ENCODE results near the gene TRAF6.

DNA sequence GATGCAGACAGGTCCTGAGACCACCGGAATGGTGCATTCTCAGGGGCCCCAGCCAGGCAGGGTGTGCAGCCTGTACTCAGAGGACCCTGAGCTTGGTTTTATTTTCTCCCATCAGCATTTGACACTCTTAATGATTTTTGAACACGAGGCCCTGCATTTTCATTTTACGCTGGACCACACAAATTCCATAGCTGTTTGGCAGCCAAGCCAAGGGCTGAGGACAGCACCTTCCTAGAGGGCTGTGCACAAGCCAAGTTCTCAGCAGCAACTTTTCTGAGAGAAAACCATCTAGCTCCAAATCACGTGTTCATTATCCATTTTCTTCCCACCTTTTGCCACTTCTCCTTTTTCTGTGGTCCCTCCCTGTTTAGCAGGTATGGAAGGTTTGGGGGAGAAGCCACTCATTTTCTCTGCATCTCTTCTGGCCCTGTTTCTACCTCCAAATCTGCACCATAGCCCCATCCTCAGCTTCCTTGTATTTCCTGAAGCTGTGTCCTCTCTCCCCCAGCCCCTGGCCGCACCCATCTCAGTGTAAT lies 60.4 kb downstream of the TRAF6 start:
- TF ChIP-seq TAF1 (IDR thresholded peaks at IDR 0.05; ENCODE audit: low read depth) (no peak), YY1 (IDR thresholded peaks at IDR 0.05; ENCODE audit: low read depth) (no peak), CEBPB (IDR thresholded peaks at IDR 0.05) (no peak), RAD21 (IDR thresholded peaks at IDR 0.05; ENCODE audit: low read depth) (no peak), EP300 (IDR thresholded peaks at IDR 0.05; ENCODE audit: borderline replicate concordance) (no peak)
- TF ChIP-seq, protein P1, sequence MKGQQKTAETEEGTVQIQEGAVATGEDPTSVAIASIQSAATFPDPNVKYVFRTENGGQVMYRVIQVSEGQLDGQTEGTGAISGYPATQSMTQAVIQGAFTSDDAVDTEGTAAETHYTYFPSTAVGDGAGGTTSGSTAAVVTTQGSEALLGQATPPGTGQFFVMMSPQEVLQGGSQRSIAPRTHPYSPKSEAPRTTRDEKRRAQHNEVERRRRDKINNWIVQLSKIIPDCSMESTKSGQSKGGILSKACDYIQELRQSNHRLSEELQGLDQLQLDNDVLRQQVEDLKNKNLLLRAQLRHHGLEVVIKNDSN (IDR thresholded peaks at IDR 0.05) = no peak
- TF ChIP-seq, protein P2, sequence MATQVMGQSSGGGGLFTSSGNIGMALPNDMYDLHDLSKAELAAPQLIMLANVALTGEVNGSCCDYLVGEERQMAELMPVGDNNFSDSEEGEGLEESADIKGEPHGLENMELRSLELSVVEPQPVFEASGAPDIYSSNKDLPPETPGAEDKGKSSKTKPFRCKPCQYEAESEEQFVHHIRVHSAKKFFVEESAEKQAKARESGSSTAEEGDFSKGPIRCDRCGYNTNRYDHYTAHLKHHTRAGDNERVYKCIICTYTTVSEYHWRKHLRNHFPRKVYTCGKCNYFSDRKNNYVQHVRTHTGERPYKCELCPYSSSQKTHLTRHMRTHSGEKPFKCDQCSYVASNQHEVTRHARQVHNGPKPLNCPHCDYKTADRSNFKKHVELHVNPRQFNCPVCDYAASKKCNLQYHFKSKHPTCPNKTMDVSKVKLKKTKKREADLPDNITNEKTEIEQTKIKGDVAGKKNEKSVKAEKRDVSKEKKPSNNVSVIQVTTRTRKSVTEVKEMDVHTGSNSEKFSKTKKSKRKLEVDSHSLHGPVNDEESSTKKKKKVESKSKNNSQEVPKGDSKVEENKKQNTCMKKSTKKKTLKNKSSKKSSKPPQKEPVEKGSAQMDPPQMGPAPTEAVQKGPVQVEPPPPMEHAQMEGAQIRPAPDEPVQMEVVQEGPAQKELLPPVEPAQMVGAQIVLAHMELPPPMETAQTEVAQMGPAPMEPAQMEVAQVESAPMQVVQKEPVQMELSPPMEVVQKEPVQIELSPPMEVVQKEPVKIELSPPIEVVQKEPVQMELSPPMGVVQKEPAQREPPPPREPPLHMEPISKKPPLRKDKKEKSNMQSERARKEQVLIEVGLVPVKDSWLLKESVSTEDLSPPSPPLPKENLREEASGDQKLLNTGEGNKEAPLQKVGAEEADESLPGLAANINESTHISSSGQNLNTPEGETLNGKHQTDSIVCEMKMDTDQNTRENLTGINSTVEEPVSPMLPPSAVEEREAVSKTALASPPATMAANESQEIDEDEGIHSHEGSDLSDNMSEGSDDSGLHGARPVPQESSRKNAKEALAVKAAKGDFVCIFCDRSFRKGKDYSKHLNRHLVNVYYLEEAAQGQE (IDR thresholded peaks at IDR 0.05; ENCODE audit: low read depth) = no peak
